ENCODE data around the gene UBR4. TPM values are rescaled to one million over a fixed set of nuclear protein-coding genes. Genes with fewer than 3 reads are reported as not detected.

The UBR4 gene
- total RNA-seq, 2 experiments from 2014 or later, result 117 to 125 TPM

- no peak overlapping the region for H3K27ac Mint-ChIP-seq
- H3K4me3 Mint-ChIP-seq, result no peak overlapping the region
- H3K4me1 Mint-ChIP-seq (ENCODE audit: low read depth), result peaks cover 3% of the 10 kb centered on the region
- ChIA-PET POLR2A (no interaction called here), CTCF (no interaction called here)
- H3K27me3 Mint-ChIP-seq (ENCODE audit: low read depth), result no peaks in the 10 kb centered on the region
- no peak for DNase-seq
- ATAC-seq, result no peak
- no peaks in the 10 kb centered on the region for H3K9me3 Mint-ChIP-seq (ENCODE audit: insufficient read depth)
- peaks cover 83% of the 10 kb centered on the region for H3K36me3 Mint-ChIP-seq (ENCODE audit: low read depth)
These were observed 76.7 kb downstream of the UBR4 start for GRCh38 chr1:19133360-19133759.

DNA sequence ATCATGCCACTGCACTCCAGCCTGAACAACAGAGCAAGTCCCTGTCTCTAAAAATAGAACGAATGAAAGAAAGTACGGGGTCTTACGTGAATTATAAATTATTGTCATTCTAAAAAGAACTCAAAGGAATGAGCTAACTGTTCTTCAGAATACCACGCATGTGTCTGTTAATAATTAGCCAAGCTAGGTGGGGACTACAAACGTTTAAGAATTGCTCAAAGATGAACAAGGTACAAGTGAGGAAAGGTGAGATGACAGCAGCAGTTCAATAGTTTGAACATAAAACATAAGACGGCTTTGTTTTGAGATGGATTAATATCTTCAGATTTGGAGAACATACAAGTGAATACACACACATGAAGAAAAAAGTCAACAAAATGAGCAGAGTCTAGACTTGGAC, 79.6 kb downstream of the UBR4 start:
- peaks cover 86% of the 10 kb centered on the region for H3K36me3 Mint-ChIP-seq (ENCODE audit: low read depth)
- ChIA-PET CTCF (interaction anchor here (2.2 kb wide), 1 partner anchor 11 kb away, joined by 8 read pairs; no protein-coding TSS in a partner anchor), POLR2A (no interaction called here)
- no peaks in the 10 kb centered on the region for H3K27me3 Mint-ChIP-seq (ENCODE audit: low read depth)
- no peak for DNase-seq
- no peaks in the 10 kb centered on the region for H3K9me3 Mint-ChIP-seq (ENCODE audit: insufficient read depth)
- no peak overlapping the region for H3K27ac Mint-ChIP-seq
- peaks cover 16% of the 10 kb centered on the region for H3K4me1 Mint-ChIP-seq (ENCODE audit: low read depth)
- H3K4me3 Mint-ChIP-seq, result no peak overlapping the region
- no peak for ATAC-seq

- Mint-ChIP-seq H3K27me3 (ENCODE audit: low read depth) (no peaks in the 10 kb centered on the region), H3K36me3 (ENCODE audit: low read depth) (peaks cover 85% of the 10 kb centered on the region), H3K4me3 (no peak overlapping the region), H3K9me3 (ENCODE audit: insufficient read depth) (no peaks in the 10 kb centered on the region), H3K27ac (no peak overlapping the region), H3K4me1 (ENCODE audit: low read depth) (peaks cover 31% of the 10 kb centered on the region)
- CTCF ChIA-PET, result interaction anchor here (1.0 to 2.2 kb wide), 5 partner anchors 10 to 245 kb away, joined by 3 to 8 read pairs (median 5); no protein-coding TSS in a partner anchor
- POLR2A ChIA-PET, result interaction anchor here (0.6 kb wide), 1 partner anchor 11 kb away, joined by 3 read pairs; no protein-coding TSS in a partner anchor
- DNase-seq (no peak), ATAC-seq (no peak)
These were observed 81.0 kb downstream of the UBR4 start for GRCh38 chr1:19128968-19129514.

- ATAC-seq (peak; percentile 86), DNase-seq (peak; percentile 40)
- Mint-ChIP-seq H3K36me3 (ENCODE audit: low read depth) (peaks cover 95% of the 10 kb centered on the region), H3K9me3 (ENCODE audit: insufficient read depth) (no peaks in the 10 kb centered on the region), H3K27me3 (ENCODE audit: low read depth) (no peaks in the 10 kb centered on the region), H3K4me3 (peak overlapping the region; percentile 16), H3K27ac (peak overlapping the region; percentile 79), H3K4me1 (ENCODE audit: low read depth) (peaks cover 47% of the 10 kb centered on the region)
- POLR2A ChIA-PET, result no interaction called here
- CTCF ChIA-PET, result interaction anchor here (1.0 to 1.5 kb wide), 2 partner anchors 55 to 211 kb away, joined by 3 read pairs; no protein-coding TSS in a partner anchor
These were observed 85.8 kb downstream of the UBR4 start for GRCh38 chr1:19124273-19124672.

DNA sequence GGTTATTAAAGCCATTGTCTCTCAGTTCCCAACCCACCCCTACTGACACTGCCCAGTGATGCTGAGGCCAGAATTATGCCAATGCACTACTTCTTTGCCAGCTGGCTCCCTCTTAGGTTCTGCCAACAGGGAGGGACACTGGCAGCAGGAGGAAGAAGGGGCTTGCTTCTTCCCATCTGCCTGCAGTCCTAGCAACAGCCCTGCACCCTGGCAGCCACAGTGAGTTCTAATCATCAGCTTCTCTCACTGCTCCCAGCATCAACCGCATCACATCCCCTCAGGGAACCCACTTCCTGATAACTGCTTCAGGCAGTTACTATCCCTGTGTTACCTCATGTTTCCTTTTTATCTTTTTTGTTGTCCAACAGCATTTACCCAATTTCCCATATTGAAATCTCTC, 86.2 kb downstream of the UBR4 start:
- Mint-ChIP-seq H3K27ac (peak overlapping the region; percentile 79), H3K36me3 (ENCODE audit: low read depth) (peaks cover 95% of the 10 kb centered on the region), H3K27me3 (ENCODE audit: low read depth) (no peaks in the 10 kb centered on the region), H3K9me3 (ENCODE audit: insufficient read depth) (no peaks in the 10 kb centered on the region), H3K4me3 (peak overlapping the region; percentile 16), H3K4me1 (ENCODE audit: low read depth) (peaks cover 47% of the 10 kb centered on the region)
- DNase-seq (peak; percentile 60), ATAC-seq (peak; percentile 78)
- ChIA-PET POLR2A (no interaction called here), CTCF (interaction anchor here (1.0 to 1.5 kb wide), 4 partner anchors 10 to 211 kb away, joined by 3 to 6 read pairs (median 4); no protein-coding TSS in a partner anchor)

- DNase-seq, result no peak
- no peak for ATAC-seq
- peaks cover 91% of the 10 kb centered on the region for H3K36me3 Mint-ChIP-seq (ENCODE audit: low read depth)
- H3K4me1 Mint-ChIP-seq (ENCODE audit: low read depth), result peaks cover 47% of the 10 kb centered on the region
- ChIA-PET CTCF (interaction anchor here (1.3 to 1.5 kb wide), 2 partner anchors 9 to 118 kb away, joined by 4 to 6 read pairs; no protein-coding TSS in a partner anchor), POLR2A (no interaction called here)
- no peak overlapping the region for H3K4me3 Mint-ChIP-seq
- H3K27me3 Mint-ChIP-seq (ENCODE audit: low read depth), result no peaks in the 10 kb centered on the region
- H3K27ac Mint-ChIP-seq, result peak overlapping the region; percentile 17
- no peaks in the 10 kb centered on the region for H3K9me3 Mint-ChIP-seq (ENCODE audit: insufficient read depth)
These were observed 87.4 kb downstream of the UBR4 start for GRCh38 chr1:19122668-19123067.

- no peak for DNase-seq
- peaks cover 88% of the 10 kb centered on the region for H3K36me3 Mint-ChIP-seq (ENCODE audit: low read depth)
- no peak overlapping the region for H3K27ac Mint-ChIP-seq
These were observed 88.9 kb downstream of the UBR4 start for GRCh38 chr1:19121192-19121591.

DNA sequence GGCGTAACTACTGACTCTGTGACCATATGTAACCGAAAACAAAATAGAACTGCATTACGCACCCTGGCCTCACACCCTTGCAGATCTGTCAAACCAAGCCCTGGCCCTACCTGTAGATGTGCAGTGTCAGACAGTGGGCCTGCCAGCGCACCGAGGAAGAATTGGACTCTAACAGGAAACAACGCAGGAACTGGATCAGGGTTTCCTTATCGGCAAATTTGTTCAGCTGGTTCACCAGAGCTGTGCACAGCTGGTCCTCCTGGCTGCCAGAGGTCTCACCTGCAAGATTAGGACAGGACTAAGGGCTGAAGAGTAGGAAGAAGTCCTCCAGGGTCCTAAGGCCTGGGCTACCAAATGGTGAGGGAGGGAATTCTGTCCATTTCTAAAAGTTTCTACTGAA, 90.0 kb downstream of the UBR4 start:
- peaks cover 84% of the 10 kb centered on the region for H3K36me3 Mint-ChIP-seq (ENCODE audit: low read depth)
- peaks cover 30% of the 10 kb centered on the region for H3K4me1 Mint-ChIP-seq (ENCODE audit: low read depth)
- ATAC-seq, result no peak
- H3K9me3 Mint-ChIP-seq (ENCODE audit: insufficient read depth), result no peaks in the 10 kb centered on the region
- ChIA-PET POLR2A (no interaction called here), CTCF (interaction anchor here (1.7 kb wide), 1 partner anchor 9 kb away, joined by 8 read pairs; no protein-coding TSS in a partner anchor)
- H3K27me3 Mint-ChIP-seq (ENCODE audit: low read depth), result no peaks in the 10 kb centered on the region
- no peak overlapping the region for H3K27ac Mint-ChIP-seq
- no peak for DNase-seq
- no peak overlapping the region for H3K4me3 Mint-ChIP-seq

More at GRCh38 chr1:19121192-19121591, 88.9 kb downstream of the UBR4 start:
- Mint-ChIP-seq H3K4me1 (ENCODE audit: low read depth) (peaks cover 41% of the 10 kb centered on the region), H3K4me3 (no peak overlapping the region), H3K9me3 (ENCODE audit: insufficient read depth) (no peaks in the 10 kb centered on the region), H3K27me3 (ENCODE audit: low read depth) (no peaks in the 10 kb centered on the region)
- ChIA-PET CTCF (no interaction called here), POLR2A (no interaction called here)
- no peak for ATAC-seq

GRCh38 chr1:19115082-19115808, 94.8 kb downstream of the UBR4 start:
- Mint-ChIP-seq H3K4me3 (no peak overlapping the region), H3K27me3 (ENCODE audit: low read depth) (no peaks in the 10 kb centered on the region), H3K4me1 (ENCODE audit: low read depth) (no peaks in the 10 kb centered on the region), H3K36me3 (ENCODE audit: low read depth) (peaks cover 78% of the 10 kb centered on the region), H3K9me3 (ENCODE audit: insufficient read depth) (no peaks in the 10 kb centered on the region), H3K27ac (no peak overlapping the region)
- no peak for DNase-seq
- ChIA-PET CTCF (interaction anchor here (1.1 to 2.7 kb wide), 5 partner anchors 8 to 232 kb away, joined by 3 to 18 read pairs (median 6); no protein-coding TSS in a partner anchor), POLR2A (no interaction called here)
- ATAC-seq, result no peak

DNA sequence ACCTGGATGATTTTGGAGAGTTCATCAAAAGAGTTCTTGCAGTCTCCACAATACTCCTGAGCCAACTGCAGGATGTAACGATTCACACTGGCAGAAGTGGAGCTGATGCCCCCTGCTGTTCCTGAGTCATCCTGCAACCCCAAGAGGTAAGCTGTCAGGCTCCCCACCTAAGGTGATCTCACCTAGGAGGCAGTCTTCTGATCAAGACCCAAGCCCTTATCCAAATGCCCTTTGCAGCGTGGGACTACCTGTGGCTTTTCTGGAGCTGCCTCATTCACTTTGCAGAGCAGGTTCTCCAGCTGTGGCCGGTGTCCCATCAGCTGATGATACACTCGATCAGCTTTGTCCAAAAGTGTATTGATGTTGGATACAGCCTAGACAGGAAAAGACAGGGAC, 96.4 kb downstream of the UBR4 start:
- H3K4me3 Mint-ChIP-seq, result no peak overlapping the region
- H3K4me1 Mint-ChIP-seq (ENCODE audit: low read depth), result no peaks in the 10 kb centered on the region
- peak; percentile 69 for ATAC-seq

GRCh38 chr1:19112891-19113696, 97.0 kb downstream of the UBR4 start:
- no peak for DNase-seq
- H3K4me1 Mint-ChIP-seq (ENCODE audit: low read depth), result no peaks in the 10 kb centered on the region
- CTCF ChIA-PET, result interaction anchor here (0.9 to 2.9 kb wide), 24 partner anchors 9 to 229 kb away, joined by 3 to 28 read pairs (median 6); partner anchors contain the start of gene ALDH4A1
- H3K27me3 Mint-ChIP-seq (ENCODE audit: low read depth), result no peaks in the 10 kb centered on the region
- ATAC-seq, result no peak
- no peak overlapping the region for H3K27ac Mint-ChIP-seq
- no peak overlapping the region for H3K4me3 Mint-ChIP-seq
- peaks cover 78% of the 10 kb centered on the region for H3K36me3 Mint-ChIP-seq (ENCODE audit: low read depth)
- POLR2A ChIA-PET, result interaction anchor here (0.6 to 0.8 kb wide), 2 partner anchors 79 to 139 kb away, joined by 3 to 4 read pairs; partner anchors contain the start of genes EMC1 and MRTO4
- H3K9me3 Mint-ChIP-seq (ENCODE audit: insufficient read depth), result no peaks in the 10 kb centered on the region

More for the DNA sequence above, 96.4 kb downstream of the UBR4 start:
- CTCF ChIA-PET, result interaction anchor here (0.9 to 2.9 kb wide), 22 partner anchors 10 to 230 kb away, joined by 3 to 28 read pairs (median 6); partner anchors contain the start of gene ALDH4A1
- POLR2A ChIA-PET, result interaction anchor here (0.8 kb wide), 1 partner anchor 138 kb away, joined by 4 read pairs; the partner anchor contains the start of genes EMC1 and MRTO4
- H3K36me3 Mint-ChIP-seq (ENCODE audit: low read depth), result peaks cover 78% of the 10 kb centered on the region
- peak; percentile 68 for DNase-seq
- H3K27me3 Mint-ChIP-seq (ENCODE audit: low read depth), result no peaks in the 10 kb centered on the region
- no peaks in the 10 kb centered on the region for H3K9me3 Mint-ChIP-seq (ENCODE audit: insufficient read depth)
- no peak overlapping the region for H3K27ac Mint-ChIP-seq

Data from activated CD8-positive, alpha-beta T cell treated with anti-CD3 and anti-CD28 coated beads, Interleukin-2, amount 10 ng/mL, durations not matched to agents 7 days and 5 days (primary cell).